Embryonic facial prominence (tissue), 1 donor: Measurements from ENCODE around the gene PDE7B.

Experiments
- DNase-seq: peaks from one replicate; pipeline ENCODE4 v3.0.0-alpha.2; 2016; ENCODE audit errors: extremely low spot score

PDE7B gene

DNA sequence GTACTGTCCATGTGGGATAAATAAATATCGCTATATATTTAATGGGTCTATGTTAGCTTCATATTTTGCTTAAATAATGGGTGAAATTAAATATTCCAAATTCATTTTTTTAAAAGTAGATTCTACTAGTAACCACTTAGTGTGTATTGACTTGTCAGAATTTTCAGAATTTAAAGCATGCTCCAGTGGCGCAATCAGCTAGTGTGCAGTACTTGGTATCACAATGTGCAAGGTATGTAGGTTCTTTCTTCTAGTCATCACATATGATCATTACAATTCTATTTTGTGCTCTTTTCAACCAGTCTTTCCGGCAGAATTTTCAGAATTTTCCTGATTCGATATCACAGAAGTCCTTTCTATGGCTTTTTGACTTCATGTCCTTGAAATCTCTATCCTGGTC lies 32.6 kb downstream of the PDE7B start:
- DNase-seq: no peak

DNA sequence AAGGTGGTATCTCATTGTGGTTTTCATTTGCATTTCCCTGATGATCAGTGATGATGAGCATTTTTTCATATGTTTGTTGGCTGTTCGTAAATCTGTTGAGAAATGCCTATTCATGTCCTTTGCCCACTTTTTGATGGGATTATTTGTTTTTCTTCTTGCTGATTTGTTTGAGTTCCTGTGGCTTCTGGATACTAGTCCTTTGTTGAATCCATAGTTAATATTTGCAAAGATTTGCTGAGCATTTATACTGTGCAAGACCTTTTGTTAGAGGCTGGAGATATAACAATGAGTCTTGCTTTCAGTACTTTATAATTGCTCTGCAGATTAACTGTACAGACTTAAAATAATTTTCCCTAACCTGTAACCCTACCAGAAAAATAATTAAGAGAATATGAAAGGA lies 35.6 kb downstream of the PDE7B start:
- no peak for DNase-seq

DNA sequence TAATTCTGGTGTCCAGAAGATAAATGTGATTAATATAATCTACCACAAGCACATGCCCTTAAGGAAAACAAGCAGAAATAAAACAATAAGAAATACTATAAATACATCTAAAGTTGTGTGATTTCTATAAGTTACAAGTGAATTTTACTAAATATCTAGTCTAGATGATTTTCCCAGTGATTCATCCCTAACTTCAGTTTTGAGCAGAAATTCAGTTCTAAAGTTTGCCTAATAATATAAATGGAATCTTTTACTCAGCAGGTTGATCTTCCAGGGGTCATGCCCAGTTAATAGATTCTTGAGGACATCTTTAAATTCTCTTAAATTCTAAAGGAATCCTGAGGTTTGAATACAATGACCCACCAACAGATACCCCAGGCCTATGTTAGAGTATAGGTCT lies 37.3 kb downstream of the PDE7B start:
- DNase-seq: no peak

DNA sequence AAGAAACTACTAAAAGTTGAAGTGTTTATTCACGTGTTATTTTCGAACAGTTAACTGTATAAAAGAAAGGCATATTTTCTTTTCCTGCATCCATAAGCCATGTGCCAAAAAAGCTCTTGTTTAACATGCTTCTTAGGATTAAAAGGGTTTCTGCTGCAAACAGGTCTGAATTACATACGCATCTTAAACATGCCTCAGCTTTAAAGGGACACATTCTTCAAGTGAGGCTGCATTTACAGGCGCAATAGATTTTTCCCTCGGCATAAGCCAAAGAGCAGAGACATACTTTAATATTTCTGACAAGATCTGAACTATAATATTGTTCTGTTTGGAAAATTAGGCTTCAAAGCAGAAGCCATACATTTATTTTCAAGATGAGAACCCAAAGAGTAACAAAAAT lies 39.4 kb downstream of the PDE7B start:
- DNase-seq: no peak

DNA sequence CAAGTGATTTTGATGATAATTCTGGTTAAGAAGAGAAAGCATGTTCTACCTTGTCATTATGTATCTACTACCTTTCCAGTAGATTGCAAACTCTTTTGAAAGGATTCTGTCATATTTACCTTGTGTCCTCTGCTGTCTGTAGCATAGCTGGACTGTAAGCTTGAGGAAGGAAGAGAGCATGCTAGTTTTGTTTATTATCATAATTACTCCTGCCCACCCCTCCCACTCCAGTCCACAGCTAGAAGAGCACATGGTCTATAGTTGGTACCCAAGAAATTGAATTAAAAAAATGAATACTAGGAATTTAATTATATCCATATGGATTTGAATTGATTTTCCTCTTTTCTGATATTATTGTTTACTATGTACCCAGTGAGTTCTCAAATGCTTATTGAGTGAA lies 40.2 kb downstream of the PDE7B start:
- DNase-seq: no peak

DNA sequence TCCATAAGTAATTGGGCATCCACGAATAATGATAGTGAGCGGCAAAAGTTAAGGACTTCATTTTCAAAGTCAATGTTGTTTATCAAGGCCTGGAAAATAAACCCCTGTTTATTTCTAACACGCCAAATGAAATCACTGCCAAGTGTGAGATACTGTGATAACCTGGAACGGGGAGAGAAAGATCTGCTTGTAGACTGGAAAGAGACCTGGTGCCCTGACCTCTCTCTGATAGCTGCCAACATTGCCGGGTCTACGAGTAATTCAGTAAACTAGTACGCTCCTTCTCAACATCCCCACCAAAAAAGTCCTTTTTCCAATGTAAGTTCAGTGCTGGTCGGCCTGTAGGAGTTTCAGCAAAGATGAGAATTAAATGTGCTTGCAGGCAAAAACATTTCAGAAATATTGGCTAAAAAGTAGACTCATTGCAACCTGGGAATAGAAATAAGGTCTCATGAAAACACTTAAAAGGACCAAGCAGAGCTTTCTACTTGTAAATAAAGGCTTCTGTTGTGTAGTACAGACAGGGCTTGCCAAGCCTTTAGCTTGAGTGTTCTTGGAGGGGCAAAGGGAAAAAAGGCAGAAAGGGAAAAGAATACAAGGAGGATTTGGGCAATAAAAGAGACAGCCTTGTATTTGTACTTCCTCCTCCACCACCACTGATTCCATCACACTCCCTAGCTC lies 43.9 kb downstream of the PDE7B start:
- DNase-seq: no peak

DNA sequence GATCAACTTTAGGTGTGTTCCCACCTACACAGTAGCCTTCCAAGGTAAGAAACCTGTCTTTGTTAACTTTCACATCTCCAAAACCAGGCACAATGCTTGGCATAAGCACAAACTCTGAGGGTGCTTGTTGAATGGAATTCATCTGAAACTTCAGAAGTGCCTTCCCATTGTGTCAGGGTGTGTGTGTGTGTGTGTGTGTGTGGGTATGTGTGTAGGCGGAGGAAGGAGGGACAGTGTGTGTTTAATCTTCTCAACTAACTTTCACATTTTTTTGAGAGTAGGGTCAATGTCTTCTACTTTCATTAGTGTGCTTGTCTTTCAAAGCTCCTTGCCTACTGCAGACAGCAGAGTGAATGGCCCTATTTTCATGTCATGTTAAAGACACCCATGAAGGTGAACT lies 45.6 kb downstream of the PDE7B start:
- DNase-seq: no peak

DNA sequence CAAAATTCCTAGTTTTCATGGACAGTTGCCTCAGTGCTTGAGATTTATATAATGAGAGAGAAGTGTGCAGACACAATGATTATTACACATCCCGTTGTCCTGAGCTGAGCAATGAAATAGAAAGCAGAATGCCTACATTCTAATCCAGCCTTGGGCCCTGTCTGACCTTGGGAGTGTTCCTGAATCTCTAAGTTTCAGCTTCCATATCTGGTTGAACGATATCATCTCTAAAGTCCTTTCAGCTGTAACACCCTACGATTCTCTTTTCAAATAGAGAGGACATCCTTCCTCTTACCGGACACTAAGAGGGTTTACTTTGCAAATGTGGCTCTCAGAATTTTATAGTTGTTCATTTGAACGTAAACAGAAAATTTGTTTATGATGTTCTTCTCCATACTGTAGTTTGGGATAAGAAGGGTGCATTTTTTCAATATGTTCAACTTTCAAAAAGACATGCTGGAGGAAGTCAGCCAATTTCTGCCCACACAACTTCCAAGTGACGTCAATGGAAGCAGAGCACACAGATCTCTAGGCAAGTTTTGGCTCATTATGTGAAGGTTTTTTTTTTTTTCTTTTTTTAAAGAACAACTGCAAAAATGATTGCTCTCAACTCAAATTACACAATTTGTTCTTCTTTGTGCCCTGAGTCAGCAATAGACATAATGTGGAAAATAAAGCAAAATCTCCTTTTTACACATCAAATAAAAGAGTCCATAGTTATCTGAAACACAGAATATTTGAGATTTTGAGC lies 50.4 kb downstream of the PDE7B start:
- DNase-seq: peak; percentile 44

DNA sequence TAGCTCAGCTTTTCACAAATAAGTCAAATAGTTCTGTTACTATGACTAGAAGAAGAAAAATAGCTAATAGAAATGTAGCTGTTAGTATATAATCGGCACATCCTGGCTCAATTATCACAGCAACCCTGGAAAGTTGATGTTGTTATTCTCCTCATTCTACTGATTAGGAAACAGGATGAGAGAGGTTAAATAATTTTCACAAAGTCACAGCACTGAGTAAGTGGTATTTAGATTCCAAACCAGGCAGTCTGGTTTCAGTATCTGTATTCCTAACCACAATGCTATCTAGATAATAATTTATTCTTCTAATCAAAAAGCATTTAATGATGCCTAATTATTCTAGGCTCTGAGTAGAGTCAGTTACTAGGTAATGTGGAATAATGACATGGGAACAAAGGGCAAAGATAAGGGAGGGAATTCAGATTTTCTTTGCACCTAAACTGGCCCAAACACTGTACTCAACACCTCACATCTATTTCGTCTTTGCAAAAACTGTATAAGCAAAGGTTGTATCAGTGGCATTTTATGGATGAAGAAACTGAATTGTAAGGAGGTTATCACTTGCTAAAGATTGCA lies 51.3 kb downstream of the PDE7B start:
- no peak for DNase-seq

DNA sequence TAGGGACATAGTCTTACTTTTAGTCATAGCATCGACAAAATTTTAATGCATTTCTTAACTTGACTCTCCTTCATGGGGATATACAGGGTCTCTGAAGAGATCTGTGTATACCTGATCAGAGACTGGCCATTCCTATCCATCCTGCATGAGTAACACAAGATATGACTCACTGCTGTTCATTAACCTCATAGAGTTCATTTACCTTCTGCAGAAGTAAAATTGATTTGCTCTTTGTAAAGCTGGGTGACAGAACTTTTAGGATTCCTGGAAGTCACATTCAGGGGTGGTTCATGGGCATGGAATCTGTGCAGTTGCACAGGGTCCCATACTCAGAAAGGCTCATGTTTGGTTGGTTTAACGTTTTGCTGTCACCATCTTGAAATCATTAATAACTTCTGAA lies 53.2 kb downstream of the PDE7B start:
- DNase-seq: no peak

DNA sequence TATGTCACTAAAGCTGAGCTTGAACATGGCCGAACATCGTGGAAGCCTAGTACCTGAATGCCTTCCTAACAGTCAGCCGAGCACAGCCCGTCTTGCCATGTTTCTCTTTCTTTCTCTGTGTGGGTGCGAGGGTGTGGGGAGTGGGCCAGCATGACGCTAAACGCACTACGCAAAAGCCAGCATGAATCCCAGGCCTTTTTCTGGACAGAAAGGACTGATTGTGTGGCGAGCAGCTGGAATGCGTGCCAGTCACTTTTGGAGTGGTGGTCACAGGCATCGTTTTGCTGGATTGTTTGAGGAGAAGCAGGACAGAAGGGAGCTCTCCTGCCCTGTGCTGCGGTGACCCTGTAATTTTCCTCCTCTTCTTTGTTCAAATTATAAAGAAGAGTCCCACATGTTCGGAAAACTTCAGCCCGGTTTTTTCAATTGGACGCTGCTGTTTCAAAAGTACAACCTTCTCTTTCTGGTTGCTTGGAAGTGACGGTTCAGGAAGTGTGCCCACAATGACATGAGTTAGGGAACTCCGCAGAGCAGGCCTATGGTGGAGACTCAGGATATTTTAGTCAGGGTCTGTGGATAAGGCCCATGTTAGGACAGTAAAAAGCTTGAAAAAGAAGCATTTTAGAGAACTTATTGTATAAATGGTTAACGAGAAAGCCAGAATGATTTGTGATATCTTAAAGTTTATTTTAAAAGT lies 54.3 kb downstream of the PDE7B start:
- no peak for DNase-seq

DNA sequence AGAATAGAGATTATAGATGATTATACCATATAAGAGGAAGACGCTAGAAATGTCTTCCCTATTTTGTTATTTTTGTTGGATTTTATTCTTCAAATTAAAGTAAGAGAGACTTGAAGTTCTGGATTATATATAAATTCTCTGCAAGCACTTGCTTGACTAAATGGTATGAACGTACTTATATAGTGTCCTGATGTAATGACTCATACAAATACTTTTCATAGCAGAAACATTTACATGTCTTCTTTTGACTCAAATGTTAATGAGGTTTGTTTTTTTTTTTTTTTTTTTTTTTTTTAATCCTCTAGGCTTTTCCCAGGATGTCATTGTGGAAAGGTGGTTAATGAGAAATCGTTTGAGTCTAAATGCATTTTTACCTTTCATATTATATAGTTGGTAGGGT lies 55.0 kb downstream of the PDE7B start:
- no peak for DNase-seq

DNA sequence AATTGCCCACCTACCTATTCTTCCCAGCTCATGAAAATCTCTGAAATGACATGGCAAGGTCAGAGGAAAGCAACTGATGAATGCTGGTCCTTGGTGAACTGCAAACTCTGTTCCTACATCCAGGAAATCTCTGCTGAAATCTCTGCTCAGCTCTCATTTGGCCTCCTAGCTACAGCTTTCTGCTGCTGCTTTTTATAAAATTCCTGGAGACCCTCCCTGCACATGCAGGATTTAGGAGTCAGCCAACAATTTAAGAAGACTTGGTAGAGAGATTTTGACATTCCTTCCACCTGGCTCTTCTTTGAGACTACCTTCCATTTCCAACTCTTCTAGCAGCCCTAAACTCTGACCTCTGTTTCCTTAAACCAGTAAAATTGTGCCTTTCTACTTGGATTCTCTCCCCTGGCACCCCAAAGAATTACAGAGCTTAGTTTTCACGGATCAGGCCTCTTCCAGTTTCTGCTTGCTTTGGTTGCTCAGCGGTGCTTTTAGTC lies 55.5 kb downstream of the PDE7B start:
- DNase-seq: no peak

DNA sequence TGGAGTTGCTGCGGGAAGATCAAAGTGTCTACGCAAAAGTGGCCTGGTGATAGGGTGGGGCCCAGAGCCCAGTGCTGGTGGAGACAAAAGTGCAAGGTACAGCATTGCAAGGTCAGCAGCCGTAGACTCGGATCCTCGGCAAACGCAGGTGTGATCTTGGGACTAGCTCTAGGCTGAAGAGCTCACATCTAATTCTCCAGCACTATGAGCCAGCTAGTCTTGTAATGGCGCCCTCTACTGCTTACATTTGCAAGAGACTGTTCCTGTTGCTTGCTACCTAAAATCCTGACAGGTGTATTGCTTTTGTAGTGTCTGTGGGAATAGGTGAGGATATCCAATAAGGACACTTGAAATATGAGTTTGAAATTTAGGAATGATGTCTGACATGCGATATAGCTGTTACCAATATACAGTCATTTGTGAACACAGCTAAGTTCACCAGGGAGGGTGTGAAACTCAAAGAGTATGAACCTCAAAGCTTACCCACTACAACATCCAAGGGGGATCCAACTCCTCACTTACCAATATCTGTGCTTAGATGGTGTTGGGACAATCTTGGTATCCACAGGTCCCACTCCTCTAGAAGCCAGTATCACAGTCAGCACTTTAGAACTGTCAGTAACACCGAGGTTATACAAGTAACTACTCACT lies 58.4 kb downstream of the PDE7B start:
- no peak for DNase-seq

DNA sequence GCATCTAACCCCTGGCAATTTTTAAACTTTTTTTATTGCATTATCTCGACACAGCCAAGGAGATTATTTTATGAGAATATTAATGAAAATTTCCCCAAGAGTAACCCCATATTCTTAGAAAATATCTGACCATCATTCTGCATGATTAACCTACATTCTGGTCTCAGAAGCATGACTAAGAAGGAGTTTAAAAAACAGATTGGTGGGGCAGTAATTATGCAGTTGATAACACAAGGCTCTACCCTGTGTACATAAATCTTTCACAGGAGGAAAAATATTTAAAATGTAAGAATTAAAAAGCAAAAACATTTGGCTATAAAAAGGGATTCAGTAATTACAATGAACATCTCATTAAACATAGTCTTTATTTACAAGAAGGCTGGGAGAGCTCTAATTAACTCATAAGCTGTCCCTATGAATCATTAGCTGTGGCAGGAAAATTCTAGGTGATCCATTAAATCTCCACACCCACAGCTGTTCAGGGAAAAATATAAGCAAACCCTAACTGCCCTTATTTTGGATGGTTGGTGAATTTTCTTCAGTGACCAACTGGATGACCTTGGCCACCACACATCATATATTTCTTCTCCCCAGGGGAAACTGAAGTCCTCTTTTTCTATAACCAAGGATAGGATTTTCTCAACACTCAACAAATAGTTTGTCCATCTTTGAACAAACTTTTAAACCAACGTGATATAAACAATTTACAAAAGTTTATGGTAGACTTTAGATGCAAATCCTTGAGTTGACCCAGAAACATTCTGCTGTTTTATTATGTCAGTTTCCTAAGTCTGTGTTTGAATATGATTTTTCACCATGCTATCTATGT lies 59.5 kb downstream of the PDE7B start:
- DNase-seq: no peak

DNA sequence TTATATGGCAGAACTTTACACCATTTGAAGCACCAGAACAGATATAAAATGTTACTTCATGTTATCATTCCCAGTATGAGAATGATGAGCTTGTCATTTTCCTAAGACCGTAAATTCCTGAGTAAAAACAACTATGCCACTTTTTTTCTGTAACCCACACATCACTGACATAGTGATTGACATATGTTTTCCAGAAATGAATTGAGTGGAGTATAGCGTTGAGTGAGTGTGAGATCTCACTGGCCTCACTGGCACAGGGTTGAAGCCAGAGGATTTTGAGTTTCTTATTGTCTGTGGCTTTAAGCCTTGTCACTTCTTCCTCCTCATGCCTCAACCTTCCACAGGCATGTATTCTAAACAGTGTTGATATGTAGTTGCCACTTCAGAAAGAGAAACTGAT lies 62.3 kb downstream of the PDE7B start:
- no peak for DNase-seq

DNA sequence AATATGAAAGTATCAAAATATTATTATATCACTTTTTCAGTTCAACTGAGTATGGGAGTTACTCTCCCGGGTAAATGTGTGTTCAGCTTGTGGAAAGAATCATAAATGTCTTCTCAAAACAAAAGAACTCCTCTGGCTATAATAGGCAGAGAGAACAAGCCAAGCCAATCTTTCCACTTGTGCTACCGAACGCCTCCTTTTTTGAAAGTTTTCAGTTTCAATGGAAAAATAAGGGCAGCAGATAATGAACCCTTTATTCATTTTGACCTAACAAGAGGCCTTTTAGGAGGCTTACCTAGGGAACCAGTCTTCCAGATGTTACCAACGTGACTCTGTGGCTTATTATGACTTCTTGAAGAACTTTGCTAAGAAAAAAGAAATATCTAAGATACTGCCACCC lies 67.5 kb downstream of the PDE7B start:
- DNase-seq: no peak

DNA sequence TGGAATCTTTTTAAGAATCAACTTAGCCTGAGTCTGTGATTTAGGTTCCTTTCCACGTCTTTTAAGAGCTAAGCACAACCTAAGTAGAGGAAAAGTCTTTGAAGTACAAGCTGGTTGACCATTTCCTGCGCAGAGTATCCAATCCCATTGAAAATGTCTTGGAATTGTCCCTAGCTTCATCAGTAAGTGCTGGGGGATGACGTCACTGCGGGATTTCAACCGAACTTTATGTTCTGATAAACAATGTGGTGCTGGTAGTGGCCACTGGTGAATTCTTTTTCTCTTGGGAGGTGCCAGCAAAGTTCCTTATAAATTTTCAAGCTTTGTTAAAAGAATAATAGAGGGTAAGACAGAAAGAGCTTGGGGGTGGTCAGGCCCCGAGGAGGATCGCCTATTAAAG lies 69.2 kb downstream of the PDE7B start:
- DNase-seq: no peak

DNA sequence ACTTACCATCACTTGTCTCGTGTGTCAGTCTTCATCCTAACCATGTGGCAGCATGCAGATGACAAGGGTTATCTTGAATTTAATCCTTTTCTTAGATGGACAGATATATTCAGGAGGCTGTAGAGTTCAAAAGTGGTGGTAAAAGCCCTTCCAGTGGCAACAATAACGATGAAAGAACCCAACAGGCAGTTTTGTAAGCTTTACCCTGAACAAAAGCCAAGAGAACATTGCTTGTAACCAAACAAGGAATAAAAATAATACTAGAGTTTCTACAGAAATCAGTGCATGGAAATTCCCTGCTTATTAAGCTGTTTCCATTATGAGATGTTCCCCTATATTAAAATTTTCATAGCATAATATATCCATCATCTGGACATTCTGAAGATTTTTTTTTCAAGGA lies 69.7 kb downstream of the PDE7B start:
- DNase-seq: no peak

DNA sequence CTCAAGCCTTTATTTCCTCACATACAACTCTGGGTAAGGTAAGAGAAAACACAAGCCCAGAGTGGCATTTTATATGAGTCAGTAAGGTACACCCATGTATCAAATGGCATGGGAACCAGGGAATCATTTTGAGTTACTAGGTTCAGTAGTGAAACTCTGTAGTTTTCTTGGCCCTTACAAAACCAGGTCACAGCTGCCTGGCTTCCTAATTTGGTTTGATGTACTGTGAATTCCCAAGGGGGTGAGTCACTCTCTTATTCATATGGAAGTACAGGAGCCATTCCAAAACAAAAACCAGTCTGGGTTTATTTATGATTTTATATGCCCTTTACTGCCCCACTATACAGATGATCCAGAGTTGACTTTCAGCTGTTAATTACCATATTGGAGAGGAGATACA lies 70.7 kb downstream of the PDE7B start:
- DNase-seq: no peak

DNA sequence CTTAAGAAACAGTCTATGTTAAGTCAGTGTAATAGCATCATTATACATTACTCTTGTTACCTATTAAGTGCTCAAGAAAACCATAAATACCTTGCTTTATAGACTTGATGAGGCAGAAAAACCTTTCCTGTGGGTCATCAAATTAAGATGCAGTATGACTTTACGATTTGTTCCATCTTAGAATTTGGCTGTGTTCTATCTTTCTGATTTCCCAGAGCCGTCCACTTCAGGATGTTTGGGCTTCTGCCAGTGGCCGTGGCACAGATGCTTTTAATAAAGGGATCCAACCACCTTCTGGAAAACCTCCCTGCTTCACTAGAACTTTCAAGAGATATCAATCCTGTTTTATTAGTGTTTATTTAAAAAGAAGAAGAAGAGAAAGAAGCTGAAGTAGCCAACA lies 71.2 kb downstream of the PDE7B start:
- DNase-seq: no peak
